ENCODE data around the gene KCNN3.

GRCh38 chr1:154730259-154730658 lies 139.8 kb downstream of the KCNN3 start:
- TF ChIP-seq, protein P1, sequence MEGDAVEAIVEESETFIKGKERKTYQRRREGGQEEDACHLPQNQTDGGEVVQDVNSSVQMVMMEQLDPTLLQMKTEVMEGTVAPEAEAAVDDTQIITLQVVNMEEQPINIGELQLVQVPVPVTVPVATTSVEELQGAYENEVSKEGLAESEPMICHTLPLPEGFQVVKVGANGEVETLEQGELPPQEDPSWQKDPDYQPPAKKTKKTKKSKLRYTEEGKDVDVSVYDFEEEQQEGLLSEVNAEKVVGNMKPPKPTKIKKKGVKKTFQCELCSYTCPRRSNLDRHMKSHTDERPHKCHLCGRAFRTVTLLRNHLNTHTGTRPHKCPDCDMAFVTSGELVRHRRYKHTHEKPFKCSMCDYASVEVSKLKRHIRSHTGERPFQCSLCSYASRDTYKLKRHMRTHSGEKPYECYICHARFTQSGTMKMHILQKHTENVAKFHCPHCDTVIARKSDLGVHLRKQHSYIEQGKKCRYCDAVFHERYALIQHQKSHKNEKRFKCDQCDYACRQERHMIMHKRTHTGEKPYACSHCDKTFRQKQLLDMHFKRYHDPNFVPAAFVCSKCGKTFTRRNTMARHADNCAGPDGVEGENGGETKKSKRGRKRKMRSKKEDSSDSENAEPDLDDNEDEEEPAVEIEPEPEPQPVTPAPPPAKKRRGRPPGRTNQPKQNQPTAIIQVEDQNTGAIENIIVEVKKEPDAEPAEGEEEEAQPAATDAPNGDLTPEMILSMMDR (IDR thresholded peaks at IDR 0.05 in 8 of 11, conservative IDR thresholded peaks at IDR 0.05 in 3 of 11) = no peak
- TF ChIP-seq POLR2A (IDR thresholded peaks at IDR 0.05) (no peak), POLR2AphosphoS5 (IDR thresholded peaks at IDR 0.05) (no peak)
